GM13977 (cell line): ENCODE measurements around the gene GPR55.

Experiments
- DNase-seq: peaks from one replicate; pipeline ENCODE4 v3.0.0; 2012; ENCODE audit warnings: low spot score
- CTCF ChIP-seq: IDR thresholded peaks from 2 replicates; pipeline ENCODE4 v1.5.1; 2012; ENCODE audit warnings: mild to moderate bottlenecking, control low read depth; ENCODE audit not compliant: insufficient read depth; ENCODE audit errors: extremely low read depth, missing control alignments
- in situ Hi-C: fragments of 300-500 bp; cut with MboI; formaldehyde crosslinking; loops from one replicate; pipeline ENCODE4 v1.12.0; 2022; ENCODE audit warnings: low sequenced_read_pairs, low pct_unique_long_range_greater_than_20kb, mixed read lengths, inconsistent platforms; ENCODE audit not compliant: unreplicated experiment

GPR55 gene

GRCh38 chr2:230950874-230951339 is 25.9 kb upstream of the GPR55 start:
- TF ChIP-seq CTCF, result peak; percentile 0
- in situ Hi-C loops, result no loop called here
- DNase-seq, result no peak

DNA sequence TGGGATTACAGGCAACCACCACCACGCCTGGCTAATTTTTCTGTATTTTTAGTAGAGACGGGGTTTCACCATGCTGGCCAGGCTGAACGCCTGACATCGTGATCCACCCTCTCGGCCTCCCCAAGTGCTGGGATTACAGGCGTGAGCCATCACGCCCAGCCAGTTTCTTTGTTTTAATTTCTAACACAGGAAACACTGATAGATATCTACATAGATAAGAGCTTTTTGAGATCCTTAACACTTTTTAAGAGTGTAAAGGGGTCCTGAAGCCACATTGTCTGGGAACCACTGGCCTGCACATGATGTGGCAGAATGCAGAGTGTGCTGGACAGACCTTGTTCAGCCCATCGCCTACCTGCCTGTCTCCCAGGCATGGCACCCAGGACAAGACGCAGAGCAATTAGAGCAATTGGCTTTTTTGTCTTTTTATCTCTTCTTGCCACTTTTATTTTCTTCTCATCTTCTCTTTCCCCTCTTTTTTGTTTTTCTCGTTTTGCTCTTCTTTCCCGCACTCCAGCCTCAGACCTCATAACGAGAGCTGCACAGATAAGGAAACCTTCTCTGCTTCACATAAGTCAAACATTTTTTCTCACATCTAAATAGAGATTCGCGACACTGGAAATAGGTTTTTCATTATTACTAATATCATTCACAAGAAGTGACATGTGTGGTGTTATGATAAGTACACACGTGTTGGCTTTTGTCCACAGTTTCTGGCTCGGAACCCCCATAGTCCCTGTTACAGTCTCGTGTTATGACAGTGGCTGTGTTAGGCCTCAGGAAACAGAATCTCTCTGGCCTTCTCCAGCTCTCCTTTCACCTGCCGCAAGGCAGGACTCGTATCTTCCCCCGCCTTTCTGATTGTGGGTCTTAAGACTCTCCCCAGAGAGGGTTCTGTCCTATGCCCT is 25.2 kb upstream of the GPR55 start:
- DNase-seq, result peak; percentile 72
- in situ Hi-C loops, result no loop called here
- TF ChIP-seq CTCF, result no peak

GRCh38 chr2:230947908-230948365 is 22.9 kb upstream of the GPR55 start:
- in situ Hi-C loops, result no loop called here
- no peak for TF ChIP-seq CTCF
- peak; percentile 50 for DNase-seq

GRCh38 chr2:230947235-230947576 is 22.2 kb upstream of the GPR55 start:
- TF ChIP-seq CTCF, result no peak
- in situ Hi-C loops, result no loop called here
- no peak for DNase-seq

DNA sequence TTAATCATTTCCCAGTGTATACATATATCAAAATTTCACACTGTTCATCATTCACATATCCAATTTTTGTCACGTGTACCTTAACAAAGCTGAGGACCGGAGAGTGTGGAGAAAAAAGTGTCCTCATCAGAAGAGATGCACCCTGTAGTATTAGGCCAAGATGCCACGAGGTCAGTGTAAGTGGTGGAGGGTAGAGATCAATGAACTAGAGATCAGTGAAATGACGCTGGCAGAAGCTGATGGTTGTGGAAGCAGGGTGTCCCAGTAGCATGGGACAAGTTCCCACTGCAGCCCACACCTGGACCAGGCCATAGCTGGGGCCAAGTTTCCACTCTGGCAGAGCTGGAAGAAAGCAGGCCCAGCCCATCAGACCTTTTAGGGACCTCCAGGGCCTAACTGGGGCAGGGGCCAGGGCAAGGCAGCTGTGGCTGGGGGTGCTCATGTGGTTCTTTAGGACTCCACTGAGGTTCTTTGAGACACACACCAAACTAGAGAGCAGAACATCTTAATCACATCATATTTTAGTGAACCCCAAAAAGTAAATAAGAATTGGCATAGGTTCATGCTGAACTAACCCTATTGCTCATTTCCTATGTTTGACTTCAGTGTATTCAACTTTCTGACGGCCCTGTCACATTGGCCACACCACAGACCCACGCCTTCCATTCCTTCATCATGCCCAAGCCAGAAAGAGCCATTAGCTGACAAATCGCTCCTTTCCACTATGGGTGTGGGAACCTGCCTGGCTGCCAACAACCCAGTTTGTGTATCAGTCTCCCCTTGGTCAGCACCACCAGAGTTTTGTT is 21.6 kb upstream of the GPR55 start:
- TF ChIP-seq CTCF, result no peak
- no peak for DNase-seq
- in situ Hi-C loops, result no loop called here

GRCh38 chr2:230944757-230945372 is 19.8 kb upstream of the GPR55 start:
- no peak for TF ChIP-seq CTCF
- in situ Hi-C loops, result no loop called here
- no peak for DNase-seq
